ENCODE data around the gene MLKL. TPM values are rescaled to one million over a fixed set of nuclear protein-coding genes. Genes with fewer than 3 reads are reported as not detected.
A peak's percentile ranks its signal among the peaks of the same experiment; 100 is the strongest.
"Not testable (repeated sequence)": the region's sequence is repeated elsewhere in the genome, so short reads cannot be mapped to it uniquely, and the experiment has no call there.

MLKL gene
- total RNA-seq, 1 experiment from 2014 or later = 8.4 TPM

DNA sequence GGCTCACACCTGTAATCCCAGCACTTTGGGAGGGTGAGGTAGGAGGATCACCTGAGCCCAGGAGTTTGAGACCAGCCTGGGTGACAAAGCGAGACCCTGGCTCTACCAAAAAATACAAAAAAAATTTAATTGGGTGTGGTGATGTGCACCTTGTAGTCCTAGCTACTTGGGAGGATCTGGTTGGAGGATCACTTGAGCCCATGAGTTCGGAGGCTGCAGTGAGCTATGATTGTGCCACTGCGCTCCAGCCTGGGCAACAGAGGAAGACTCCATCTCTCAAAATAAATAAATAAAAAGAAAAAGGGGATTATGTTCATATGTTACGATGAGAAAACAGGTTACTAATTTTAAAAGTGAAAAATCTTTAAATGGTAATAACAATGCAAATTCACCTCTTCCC lies 996 bp downstream of the MLKL start:
- DNase-seq (ENCODE audit: low spot score) = no peak

DNA sequence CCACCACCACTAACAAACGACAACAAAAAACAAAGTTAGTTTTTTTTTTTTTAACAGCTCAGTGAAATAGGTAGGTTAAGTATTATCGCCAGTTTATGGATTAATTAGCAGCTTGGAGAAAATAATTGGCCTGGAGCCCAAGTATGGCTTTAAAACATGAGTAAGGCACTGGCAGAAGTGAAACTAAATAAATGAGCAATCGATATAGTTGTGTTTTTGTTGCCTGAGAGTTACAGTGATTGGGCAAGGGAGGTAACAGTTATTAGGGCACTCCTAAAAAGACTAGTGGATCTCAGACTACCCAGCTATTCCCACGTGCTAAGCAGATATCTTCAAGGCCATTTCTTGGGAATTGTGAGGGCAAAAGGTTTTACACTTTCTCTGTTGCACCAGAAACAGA lies 2.4 kb downstream of the MLKL start:
- no peak for DNase-seq (ENCODE audit: low spot score)

DNA sequence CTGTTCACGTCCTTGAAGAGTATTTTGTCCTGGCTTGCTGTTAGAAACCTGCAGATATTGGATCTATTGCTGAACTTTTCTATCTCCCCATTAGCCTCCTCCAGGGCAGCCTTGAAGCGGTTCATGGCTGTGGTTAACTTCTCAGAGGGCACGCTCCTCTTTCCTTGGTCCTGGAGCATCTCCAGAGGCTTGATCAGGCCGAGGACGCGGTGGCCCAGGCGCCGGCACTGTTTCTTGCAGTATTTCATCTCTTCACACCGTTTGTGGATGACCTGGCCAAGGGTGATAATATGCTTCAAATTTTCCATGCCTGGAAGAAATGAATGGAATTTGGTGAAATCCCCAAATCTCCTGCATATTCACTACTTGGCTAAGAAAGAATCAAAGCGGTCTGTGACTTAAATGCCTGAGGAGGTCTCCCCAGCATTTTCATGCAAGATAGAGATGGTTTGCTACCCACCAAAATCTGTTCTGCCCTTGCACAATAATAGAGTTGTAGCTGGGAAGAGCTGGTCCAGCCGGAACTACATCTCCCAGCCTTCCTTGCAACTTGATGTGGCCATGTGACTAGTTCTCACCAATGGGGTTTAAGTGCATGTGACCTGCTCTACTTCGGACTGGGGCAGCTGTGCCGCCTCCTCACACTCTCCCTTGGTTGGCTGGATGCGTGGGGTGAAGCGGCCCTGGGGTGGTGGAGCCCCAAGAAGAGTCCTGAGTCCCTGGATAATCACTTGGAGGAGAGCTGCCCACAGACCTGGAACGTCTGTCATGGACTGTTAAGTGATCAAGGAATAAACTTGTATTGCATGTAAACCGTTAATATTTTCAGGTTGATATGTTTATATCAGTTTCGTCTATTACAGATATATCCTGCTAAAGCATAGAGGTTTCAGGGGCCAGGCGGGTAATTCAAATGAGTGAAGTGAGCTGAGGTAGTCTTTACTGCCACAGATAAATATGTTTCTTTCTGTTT lies 4.9 kb downstream of the MLKL start:
- DNase-seq (ENCODE audit: low spot score) = peak; percentile 92

DNA sequence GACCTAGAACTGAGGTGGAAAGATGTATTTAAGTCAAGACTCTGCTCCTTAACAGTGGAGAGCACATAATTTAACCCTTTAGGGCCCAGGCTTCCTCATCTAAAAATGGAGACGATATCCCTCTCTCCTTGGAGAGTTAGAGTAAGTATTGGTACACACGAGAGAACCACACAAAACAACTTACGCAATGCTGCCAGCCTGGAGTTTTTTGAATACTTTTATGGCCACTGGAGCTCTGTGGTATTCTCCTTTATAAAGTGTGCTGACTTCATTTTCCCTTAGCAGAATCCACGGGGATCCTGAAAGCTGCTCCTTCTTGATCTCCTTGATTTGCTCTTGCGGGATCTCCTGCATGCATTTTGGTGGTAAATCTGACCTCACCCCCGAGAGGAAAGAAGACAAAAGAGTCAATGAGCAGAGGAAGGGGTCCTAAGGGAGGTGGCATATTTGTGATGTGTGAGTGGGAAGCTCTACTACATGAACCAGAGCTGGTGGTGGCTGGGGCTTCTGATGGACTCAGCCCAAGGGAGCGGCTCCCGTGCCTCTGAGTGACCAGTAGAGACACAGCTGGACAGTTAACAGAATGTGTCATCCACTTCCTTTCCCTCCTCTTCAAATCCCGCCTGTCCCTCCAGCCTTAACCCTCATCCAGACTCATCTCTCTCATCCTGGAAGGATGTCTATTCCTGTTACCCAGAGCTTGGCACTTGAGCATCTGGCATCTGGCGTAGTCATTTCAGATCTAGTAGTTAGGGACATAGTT lies 9.4 kb downstream of the MLKL start:
- DNase-seq (ENCODE audit: low spot score) = no peak

DNA sequence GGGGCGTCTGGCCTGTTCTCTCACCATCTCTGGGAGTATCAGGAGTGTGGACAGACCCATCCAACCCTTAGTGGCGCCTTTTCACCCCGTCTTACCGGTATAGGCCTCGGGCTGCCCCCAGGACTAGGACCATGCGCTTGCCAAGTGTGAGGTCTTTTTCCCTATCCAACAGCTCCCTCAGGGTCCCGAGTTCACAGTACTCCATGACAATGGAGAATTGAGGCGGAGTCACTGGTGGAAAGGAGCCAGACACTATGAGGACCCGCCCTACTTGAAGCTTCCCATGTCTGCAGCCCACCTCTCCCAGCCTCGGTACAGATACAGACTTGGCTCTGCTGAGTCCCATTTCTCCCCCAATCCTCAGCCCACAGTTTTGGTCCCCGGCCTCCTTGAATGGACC lies 18.1 kb downstream of the MLKL start:
- no peak for DNase-seq (ENCODE audit: low spot score)

DNA sequence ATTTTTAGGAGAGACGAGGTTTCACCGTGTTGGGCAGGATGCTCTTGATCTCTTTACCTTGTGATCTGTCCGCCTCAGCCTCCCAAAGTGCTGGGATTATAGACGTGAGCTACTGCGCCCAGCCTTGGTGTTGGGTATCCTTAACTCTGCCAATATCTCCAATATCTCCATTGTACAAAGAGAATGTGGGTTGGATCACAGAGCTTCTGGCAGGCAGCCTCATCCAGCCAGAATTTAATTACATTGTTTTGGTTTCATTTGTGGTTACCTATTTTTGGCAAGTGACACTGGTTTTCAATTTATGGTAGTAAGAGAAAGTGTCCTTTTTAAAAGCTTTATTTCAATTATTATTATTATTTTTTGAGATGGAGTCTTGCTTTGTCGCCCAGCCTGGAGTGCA lies 20.0 kb downstream of the MLKL start:
- no peak for DNase-seq (ENCODE audit: low spot score)

DNA sequence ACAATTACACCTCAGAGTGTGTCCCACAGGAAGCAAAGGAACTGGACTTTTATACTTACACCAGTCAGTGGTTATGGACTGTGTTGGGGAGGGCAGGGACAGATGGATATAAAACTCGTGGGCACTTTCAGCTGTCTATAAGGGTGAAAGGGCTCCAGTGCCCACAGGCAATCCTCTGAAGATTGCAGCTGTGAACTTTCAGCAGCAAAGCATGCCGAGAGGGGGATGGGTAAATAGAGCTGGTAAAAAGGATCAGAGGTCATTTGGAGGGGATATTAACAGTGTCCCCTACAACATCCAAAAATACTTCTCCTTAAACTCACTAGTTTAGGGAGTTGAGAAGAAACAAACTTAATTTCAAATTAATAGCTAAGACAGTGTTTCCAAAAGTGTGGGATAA lies 20.7 kb downstream of the MLKL start:
- no peak for DNase-seq (ENCODE audit: low spot score)

DNA sequence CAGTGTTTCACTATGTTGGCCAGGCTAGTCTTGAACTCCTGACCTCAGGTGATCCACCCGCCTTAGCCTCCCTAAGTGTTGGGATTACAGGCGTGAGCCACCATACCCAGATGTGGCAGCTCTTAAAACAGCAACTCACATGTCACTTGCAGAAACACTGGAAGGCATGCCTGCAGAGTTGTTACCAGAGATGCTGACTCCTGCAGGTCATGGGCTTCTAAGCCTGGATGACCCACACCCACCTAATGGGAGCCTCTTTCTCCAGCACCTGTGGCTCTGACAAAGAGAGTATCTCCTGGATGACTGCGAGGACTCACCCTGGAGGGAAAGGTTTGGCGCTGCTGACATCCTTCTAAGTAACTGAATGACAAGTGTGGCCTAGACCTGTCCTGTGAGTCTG lies 22.8 kb downstream of the MLKL start:
- no peak for DNase-seq (ENCODE audit: low spot score)

DNA sequence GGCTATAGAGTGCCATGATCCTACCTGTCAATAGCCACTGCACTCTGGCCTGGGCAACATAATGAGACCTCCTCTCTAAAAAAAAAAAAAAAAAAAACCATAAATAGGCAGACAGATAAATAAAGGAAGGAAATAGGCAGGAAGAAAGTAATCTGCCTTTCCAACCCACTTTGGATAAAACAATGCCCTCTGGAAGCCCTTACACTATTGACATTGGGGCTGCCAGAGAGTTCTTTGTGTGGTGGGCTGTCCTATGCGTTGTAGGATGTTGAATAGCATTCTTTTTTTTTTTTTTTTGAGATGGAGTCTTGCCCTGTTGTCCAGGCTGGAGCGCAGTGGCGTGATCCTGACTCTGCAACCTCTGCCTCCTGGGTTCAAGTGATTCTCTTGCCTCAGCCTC lies 26.8 kb downstream of the MLKL start:
- DNase-seq (ENCODE audit: low spot score) = no peak

DNA sequence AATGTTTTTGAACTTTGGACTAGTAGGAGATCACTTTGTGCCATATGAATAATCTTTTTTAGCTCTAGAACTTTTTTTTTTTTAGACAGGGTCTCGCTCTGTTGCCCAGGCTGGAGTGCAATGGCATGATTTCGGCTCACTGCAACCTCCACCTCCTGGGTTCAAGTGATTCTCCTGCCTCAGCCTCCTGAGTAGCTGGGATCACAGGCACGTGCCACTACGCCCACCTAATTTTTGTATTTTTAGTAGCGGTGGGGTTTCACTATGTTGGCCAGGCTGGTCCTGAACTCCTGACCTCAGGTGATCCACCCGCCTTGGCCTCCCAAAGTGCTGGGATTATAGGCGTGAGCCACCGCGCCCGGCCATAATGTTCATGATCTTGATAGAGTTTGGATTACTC lies 31.8 kb downstream of the MLKL start:
- not testable (repeated sequence) for DNase-seq (ENCODE audit: low spot score)

DNA sequence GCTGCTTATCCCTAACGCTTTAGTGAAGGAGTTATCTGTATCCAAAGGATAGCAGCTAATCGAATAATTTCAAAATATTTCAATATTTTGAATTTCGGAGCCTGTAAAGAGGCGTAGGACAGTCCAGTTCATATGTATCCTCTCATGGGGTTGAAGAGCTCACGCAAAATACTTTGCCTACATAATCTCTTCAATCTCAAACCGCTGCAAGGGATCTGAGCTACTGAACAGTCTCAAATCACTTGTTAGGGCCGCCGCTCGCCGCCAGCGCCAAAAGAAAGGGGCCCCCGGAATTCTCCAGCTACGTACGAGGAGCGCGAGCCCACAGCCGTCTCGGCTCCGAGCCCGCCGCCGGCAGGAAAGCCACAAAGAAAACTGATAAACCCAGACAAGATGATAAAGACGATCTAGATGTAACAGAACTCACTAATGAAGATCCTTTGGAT lies 33.4 kb downstream of the MLKL start:
- DNase-seq (ENCODE audit: low spot score) = no peak

DNA sequence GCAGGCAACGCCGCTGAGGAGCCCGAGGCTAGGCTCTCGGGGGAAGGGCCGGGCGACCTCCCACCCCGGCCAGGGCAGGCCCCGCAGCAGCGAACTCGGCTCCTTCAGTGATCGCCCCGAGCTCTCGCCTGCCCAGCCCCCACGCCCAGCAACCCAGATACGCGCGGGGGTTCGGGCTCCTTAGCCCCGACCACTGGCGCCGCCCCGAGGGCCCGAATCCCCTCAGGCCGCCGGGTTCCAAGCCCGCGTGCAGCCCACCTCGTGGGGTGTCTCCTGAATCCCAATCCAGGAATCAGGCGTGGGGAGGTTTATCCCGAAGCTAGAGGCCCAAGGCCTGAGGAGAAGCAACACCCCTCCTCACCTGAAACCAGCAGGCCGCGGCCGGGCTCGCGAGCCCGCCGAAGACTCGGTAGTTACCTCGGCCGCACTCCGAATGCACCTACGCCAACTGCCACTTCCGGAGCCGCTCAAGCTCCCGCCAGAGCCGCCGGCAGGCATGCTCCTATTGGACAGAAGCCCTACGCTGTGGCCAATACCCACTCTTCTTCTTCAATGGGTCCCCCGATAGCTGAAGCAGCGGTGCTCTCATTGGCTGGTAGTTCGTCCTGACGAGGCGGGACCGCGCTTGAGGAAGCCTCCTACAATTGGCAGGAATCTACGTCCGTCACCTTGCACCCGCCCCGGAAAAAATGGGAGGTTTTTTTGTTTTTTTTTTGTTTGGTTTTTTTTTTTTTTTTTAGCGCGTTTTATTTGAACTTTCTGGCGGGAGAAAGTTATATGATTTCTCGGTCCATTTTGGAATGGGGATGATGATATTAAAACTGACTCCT lies 34.0 kb downstream of the MLKL start, which contains the start of gene RFWD3:
RFWD3 (minus strand) TSS at position 453 of the 830 bp plus-strand sequence. CDS start 5,428 bp downstream, outside the sequence.
- peak; percentile 99 for DNase-seq (ENCODE audit: low spot score)

DNA sequence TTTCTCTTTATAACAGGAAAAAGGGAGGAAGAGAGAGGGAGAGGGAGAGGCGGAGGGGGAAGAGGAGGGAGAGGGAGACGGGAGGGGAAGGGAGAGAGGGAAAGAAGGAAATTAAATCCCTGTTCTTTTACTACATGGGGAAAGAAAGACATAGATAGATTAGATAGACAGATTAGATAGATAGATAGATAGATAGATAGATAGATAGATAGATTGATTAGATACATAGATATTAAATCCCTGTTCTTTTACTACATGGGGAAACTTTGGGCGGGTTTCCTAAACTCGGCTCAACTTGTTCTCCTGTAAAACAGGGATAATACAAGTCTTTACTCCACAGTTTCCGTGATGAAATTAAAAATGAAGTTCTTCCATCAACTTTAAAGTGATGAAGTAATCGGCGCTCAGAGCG lies 34.6 kb downstream of the MLKL start:
- DNase-seq (ENCODE audit: low spot score) = no peak

DNA sequence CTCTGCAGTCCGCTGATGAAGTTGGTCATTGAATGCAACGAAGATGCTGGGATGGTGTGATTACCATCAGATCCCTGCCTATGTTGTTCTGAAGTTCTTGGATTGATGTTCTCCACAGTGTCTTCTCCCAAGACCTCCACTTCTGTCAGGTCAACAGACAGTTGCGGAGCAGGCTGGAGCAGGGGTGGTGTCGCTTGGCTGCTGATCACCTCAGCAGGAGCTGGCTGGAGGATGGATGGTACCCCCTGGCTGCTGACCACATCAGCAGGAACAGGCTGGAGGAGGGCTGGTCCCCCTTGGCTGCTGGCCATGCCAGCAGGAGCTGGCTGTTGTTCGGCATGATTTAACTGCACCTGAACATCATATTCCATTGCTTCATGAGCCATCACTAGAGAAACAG lies 39.6 kb downstream of the MLKL start:
- no peak for DNase-seq (ENCODE audit: low spot score)

DNA sequence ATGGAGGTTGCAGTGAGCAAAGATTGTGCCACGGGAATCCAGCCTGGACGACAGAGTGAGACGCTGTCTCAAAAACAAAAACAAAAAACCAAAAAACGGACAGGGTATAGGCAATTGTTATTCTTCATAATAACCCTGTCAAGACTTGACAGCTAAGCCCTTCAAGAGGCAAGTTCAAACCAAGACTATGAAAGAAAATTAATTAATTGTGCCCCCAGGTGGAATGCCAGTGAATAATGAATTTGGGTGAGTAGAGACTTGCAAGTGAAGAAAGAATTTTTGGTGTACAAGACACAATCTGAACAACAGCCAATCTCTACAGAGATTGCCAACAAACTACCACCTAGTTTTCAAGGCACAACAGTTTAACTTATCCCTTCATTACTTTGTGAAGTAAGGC lies 40.3 kb downstream of the MLKL start:
- no peak for DNase-seq (ENCODE audit: low spot score)

DNA sequence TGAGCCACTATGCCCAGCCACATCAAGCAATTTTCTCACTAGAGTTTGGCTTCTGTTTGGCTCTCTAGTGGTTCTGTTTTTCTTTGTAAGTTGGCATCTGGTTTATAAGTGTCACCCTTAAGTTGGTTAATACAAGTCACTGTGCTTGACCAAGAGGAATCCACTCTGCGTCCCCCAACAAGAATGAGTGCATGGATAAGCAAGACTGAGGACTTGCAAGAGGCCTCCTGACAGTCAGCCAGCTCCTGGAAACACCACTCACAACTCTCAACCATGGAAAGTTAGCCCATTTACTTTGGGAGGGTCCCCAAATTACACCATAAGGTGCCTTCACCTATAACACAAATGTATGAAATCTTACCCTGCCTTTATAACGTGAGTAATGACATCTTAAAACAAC lies 41.6 kb downstream of the MLKL start:
- DNase-seq (ENCODE audit: low spot score) = no peak

DNA sequence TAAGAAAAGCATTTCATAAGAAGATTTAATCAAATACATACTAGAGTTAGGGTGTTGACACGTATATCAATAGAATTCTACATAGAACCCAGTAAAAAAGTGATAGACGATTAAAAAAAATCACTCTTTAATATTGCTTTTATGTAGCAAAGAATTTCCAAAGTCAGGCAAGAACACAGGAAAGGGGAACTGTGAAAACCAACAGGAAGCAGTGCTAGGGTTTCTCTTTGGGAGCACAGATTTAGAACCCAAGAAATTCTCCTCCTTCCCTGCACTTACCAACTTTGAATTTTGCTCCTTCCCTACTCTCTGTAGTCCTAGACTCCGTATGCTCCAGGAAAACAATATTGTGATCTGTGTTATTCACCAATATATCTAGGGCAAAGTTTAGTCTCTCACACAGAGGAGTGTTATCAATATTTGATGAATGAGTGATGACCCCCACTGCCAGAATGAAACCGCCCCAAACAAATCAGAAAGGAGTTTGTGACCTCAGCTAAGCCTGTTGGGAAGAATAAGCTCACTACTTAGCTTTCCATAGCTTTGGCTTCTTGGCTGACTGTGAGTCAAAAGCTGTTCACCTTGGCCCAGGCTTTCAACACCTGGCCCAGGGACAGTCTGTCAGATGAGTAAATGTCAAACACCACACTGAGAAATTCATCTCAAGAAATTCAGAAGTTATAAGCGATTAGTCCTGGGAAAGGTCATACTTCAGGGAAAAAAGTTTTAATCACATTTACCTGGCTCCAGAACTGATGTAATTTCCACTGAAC lies 42.6 kb downstream of the MLKL start:
- no peak for DNase-seq (ENCODE audit: low spot score)

DNA sequence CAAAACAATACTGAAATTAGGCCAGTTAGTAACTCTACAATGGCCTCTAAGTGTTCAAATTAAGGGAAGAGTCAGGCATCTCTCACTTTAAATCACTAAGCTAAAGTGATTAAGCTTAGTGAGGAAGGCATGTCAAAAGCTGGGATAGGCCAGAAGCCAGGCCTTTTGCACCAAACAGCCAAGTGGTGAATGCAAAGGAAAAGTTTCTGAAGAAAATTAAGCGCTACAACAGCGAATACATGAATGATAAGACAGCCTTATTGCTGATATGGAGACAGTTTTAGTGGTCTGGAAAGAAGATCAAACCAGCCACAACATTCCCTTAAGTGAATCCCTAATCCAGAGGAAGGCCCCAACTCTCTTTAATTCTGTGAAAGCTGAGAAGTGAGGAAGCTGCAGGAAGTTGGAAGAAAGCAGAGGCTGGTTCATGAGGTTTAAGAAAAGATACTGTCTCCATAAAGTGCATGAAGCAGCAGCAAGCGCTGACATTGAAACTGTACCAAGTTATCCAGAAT lies 46.1 kb downstream of the MLKL start:
- DNase-seq (ENCODE audit: low spot score) = no peak

DNA sequence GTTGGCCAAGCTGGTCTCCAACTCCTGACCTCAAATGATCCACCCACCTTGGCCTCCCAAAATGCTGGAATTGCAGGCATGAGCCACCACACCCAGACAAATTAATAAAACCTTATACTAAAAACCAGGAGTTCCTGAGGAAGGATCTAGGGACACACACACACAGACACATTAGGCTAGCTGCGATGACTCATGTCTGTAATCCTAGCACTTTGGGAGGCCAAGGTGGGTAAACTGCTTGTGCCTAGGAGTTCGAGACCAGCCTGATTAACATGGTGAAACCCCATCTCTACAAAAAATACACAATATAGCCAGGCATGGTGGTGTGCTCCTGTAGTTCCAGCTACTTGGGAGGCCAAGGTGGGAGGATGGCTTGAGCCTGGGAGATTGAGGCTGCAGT lies 47.8 kb downstream of the MLKL start:
- DNase-seq (ENCODE audit: low spot score) = not testable (repeated sequence)

DNA sequence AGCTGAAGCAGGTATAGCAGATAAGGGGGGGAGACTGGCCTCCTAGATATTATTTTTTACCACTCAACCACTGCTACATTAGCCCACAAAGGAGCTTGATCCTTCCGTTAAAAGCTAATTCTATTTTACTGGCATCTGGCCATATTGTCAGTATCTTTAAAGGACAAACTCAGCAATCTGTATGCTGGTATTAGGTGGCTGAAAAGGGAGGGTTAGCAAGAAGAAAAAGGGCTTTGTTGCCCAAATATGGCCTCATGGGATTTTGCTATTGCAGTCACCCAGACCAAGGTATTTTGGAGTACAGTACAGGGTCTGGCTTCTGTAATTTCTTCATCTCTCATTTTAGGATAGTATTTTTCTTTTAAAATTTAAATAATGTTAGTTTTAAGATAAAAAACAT lies 48.4 kb downstream of the MLKL start:
- DNase-seq (ENCODE audit: low spot score) = no peak

DNA sequence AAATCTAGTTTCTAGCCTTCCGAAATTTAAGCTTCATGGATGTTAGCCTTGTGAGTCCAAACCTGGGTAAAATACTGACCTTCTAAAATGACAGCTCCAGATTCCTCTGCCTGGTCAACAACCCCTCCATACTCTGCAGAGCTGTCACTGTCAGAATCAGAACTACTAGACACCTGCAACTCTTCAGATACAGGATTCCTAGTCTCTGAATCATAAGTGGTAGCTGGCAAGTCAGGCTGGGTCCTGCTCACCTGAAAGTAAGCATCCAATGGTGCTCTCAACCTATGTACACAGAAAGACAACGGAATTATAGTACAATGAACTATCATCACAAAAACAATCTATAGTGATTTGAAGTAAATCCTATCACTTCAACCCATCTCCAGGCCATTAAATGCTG lies 48.8 kb downstream of the MLKL start:
- no peak for DNase-seq (ENCODE audit: low spot score)

Measured in H4 (cell line).